GM19324 (cell line): ENCODE data around the gene FHOD3.

Source experiments
- ATAC-seq: cut with Tn5 transposase; IDR thresholded peaks from one replicate; pipeline ENCODE4 v1.9.1; 2021; ENCODE audit warnings: mild to moderate bottlenecking, moderate library complexity; ENCODE audit not compliant: unreplicated experiment, low FRiP score

The FHOD3 gene

GRCh38 chr18:36297417-36298125 is at the start of gene FHOD3:
FHOD3 (plus strand) TSS chr18:36297713; CDS start chr18:36297836, 123 bp downstream.
- peak; percentile 73 for ATAC-seq

- ATAC-seq: no peak
Measured at GRCh38 chr18:36249392-36249791, 48.1 kb upstream of the FHOD3 start.

GRCh38 chr18:36250827-36251226 is 46.7 kb upstream of the FHOD3 start:
- no peak for ATAC-seq

- ATAC-seq: no peak
Measured at GRCh38 chr18:36255072-36255698, 42.3 kb upstream of the FHOD3 start.

GRCh38 chr18:36256094-36256493 is 41.4 kb upstream of the FHOD3 start:
- ATAC-seq: no peak

GRCh38 chr18:36262971-36263370 is 34.5 kb upstream of the FHOD3 start:
- ATAC-seq: no peak

- ATAC-seq: no peak
Measured at GRCh38 chr18:36264283-36264682, 33.2 kb upstream of the FHOD3 start.

- no peak for ATAC-seq
Measured at GRCh38 chr18:36265015-36265414, 32.5 kb upstream of the FHOD3 start.

GRCh38 chr18:36269157-36269556 is 28.4 kb upstream of the FHOD3 start:
- ATAC-seq: no peak

- ATAC-seq: no peak
Measured at GRCh38 chr18:36271153-36271552, 26.4 kb upstream of the FHOD3 start.

GRCh38 chr18:36273347-36273746 is 24.2 kb upstream of the FHOD3 start:
- no peak for ATAC-seq

GRCh38 chr18:36274083-36274715 is 23.3 kb upstream of the FHOD3 start:
- ATAC-seq: no peak

- no peak for ATAC-seq
Measured at GRCh38 chr18:36275561-36275960, 22.0 kb upstream of the FHOD3 start.

- no peak for ATAC-seq
Measured at GRCh38 chr18:36279001-36279400, 18.5 kb upstream of the FHOD3 start.

GRCh38 chr18:36281936-36282335 is 15.6 kb upstream of the FHOD3 start:
- ATAC-seq: no peak

- ATAC-seq: no peak
Measured at GRCh38 chr18:36283448-36283847, 14.1 kb upstream of the FHOD3 start.

GRCh38 chr18:36284268-36284667 is 13.2 kb upstream of the FHOD3 start:
- no peak for ATAC-seq

GRCh38 chr18:36284671-36285295 is 12.7 kb upstream of the FHOD3 start:
- no peak for ATAC-seq

GRCh38 chr18:36287653-36288052 is 9.9 kb upstream of the FHOD3 start:
- ATAC-seq: no peak

GRCh38 chr18:36288689-36289088 is 8.8 kb upstream of the FHOD3 start:
- no peak for ATAC-seq

- ATAC-seq: no peak
Measured at GRCh38 chr18:36294031-36294430, 3.5 kb upstream of the FHOD3 start.
